ENCODE data around the gene LHX3. TPM values are rescaled to one million over a fixed set of nuclear protein-coding genes. Genes with fewer than 3 reads are reported as not detected.
A peak's percentile ranks its signal among the peaks of the same experiment; 100 is the strongest.

Gene LHX3
- polyA plus RNA-seq, 4 donors = not detected

GRCh38 chr9:136182850-136183422 is 22.0 kb downstream of the LHX3 start:
- no peaks in the 10 kb centered on the region for H3K9me3 ChIP-seq (ENCODE audit: control insufficient read depth in 2 of 2, insufficient read depth in 1 of 2, low read depth in 1 of 2, low read length in 1 of 2)
- DNase-seq = no peak
- no peak overlapping the region for H3K27ac ChIP-seq (ENCODE audit: low read depth in 1 of 3, low read length in 2 of 3)
- H3K27me3 ChIP-seq (ENCODE audit: control insufficient read depth in 3 of 3, insufficient read depth in 3 of 3, low read length in 3 of 3) = peaks cover 0 to 18% (median 4%) of the 10 kb centered on the region in 3 donors
- no peak for FAIRE-seq
- WGBS, 3 donors = 62 to 80% (median 75%) methylated on average over 18 of the region's 18 CpGs
- H3K4me3 ChIP-seq (ENCODE audit: low read depth in 1 of 3, low read length in 3 of 3) = no peak overlapping the region
- H3K36me3 ChIP-seq (ENCODE audit: control insufficient read depth in 3 of 3, insufficient read depth in 2 of 3, low read depth in 1 of 3, low read length in 3 of 3) = no peaks in the 10 kb centered on the region
- H3K4me1 ChIP-seq (ENCODE audit: control insufficient read depth in 3 of 3, insufficient read depth in 2 of 3, low read depth in 1 of 3, low read length in 2 of 3) = peaks cover 0 to 9% (median 0%) of the 10 kb centered on the region in 3 donors

DNA sequence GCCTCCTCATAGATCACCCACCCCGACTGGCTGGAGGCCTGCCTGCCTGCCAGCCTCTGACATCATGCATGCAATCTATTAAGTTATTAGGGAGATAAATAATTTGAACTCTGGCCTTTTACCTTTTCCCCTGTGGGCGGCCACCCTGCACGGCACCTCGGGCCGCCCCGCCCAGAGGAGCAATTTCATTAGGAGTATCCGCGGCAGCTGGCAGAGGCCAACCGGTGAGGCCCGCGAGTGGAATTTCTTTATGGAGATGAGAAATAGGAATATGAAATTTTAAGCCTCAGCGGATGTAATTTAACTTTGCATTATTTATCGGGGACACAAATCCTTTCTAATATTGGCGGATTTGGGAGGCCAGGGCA is 22.5 kb downstream of the LHX3 start:
- Histone ChIP-seq H3K9me3 (ENCODE audit: control insufficient read depth in 2 of 2, insufficient read depth in 1 of 2, low read depth in 1 of 2, low read length in 1 of 2) (no peaks in the 10 kb centered on the region), H3K27me3 (ENCODE audit: control insufficient read depth in 3 of 3, insufficient read depth in 3 of 3, low read length in 3 of 3) (peaks cover 0 to 14% (median 4%) of the 10 kb centered on the region in 3 donors), H3K27ac (ENCODE audit: low read depth in 1 of 3, low read length in 2 of 3) (no peak overlapping the region), H3K36me3 (ENCODE audit: control insufficient read depth in 3 of 3, insufficient read depth in 2 of 3, low read depth in 1 of 3, low read length in 3 of 3) (no peaks in the 10 kb centered on the region), H3K4me1 (ENCODE audit: control insufficient read depth in 3 of 3, insufficient read depth in 2 of 3, low read depth in 1 of 3, low read length in 2 of 3) (peaks cover 0 to 9% (median 0%) of the 10 kb centered on the region in 3 donors), H3K4me3 (ENCODE audit: low read depth in 1 of 3, low read length in 3 of 3) (no peak overlapping the region)
- FAIRE-seq = no peak
- WGBS, 3 donors = 22 to 70% (median 42%) methylated on average over 14 of the region's 14 CpGs
- DNase-seq = peak in 1 of 2 donors; percentile 43

GRCh38 chr9:136181784-136182419 is 23.0 kb downstream of the LHX3 start:
- H3K27ac ChIP-seq (ENCODE audit: low read depth in 1 of 3, low read length in 2 of 3) = no peak overlapping the region
- WGBS, 3 donors = 20 to 57% (median 30%) methylated on average over 8 of the region's 8 CpGs
- H3K9me3 ChIP-seq (ENCODE audit: control insufficient read depth in 2 of 2, insufficient read depth in 1 of 2, low read depth in 1 of 2, low read length in 1 of 2) = no peaks in the 10 kb centered on the region
- no peaks in the 10 kb centered on the region for H3K36me3 ChIP-seq (ENCODE audit: control insufficient read depth in 3 of 3, insufficient read depth in 2 of 3, low read depth in 1 of 3, low read length in 3 of 3)
- no peak for FAIRE-seq
- no peak overlapping the region for H3K4me3 ChIP-seq (ENCODE audit: low read depth in 1 of 3, low read length in 3 of 3)
- peaks cover 0 to 9% (median 0%) of the 10 kb centered on the region in 3 donors for H3K4me1 ChIP-seq (ENCODE audit: control insufficient read depth in 3 of 3, insufficient read depth in 2 of 3, low read depth in 1 of 3, low read length in 2 of 3)
- no peak for DNase-seq
- peaks cover 0 to 13% (median 4%) of the 10 kb centered on the region in 3 donors for H3K27me3 ChIP-seq (ENCODE audit: control insufficient read depth in 3 of 3, insufficient read depth in 3 of 3, low read length in 3 of 3)

DNA sequence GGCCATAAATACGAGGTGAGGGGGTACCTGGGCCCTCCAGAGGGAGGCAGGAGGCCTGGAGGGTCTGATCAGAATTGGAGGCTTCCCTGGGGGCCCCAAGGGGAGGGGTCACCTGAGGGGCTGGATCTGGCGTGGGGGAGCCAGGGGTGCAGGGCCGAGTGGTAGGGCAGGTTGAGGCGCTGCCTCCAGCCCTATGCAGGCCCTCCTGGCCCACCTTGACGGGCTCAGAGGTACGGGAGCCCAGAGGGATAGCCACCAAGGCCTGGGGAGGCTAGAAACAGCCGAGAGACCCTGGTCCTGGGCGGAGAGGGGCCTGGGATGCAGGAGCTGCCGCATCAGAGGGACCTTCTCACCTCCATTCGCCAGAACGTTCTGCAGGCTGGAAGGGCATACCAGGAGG is 24.3 kb downstream of the LHX3 start:
- FAIRE-seq (no peak), DNase-seq (no peak)
- peaks cover 0 to 9% (median 0%) of the 10 kb centered on the region in 3 donors for H3K4me1 ChIP-seq (ENCODE audit: control insufficient read depth in 3 of 3, insufficient read depth in 2 of 3, low read depth in 1 of 3, low read length in 2 of 3)
- peaks cover 0 to 7% (median 4%) of the 10 kb centered on the region in 3 donors for H3K27me3 ChIP-seq (ENCODE audit: control insufficient read depth in 3 of 3, insufficient read depth in 3 of 3, low read length in 3 of 3)
- no peaks in the 10 kb centered on the region for H3K36me3 ChIP-seq (ENCODE audit: control insufficient read depth in 3 of 3, insufficient read depth in 2 of 3, low read depth in 1 of 3, low read length in 3 of 3)
- H3K9me3 ChIP-seq (ENCODE audit: control insufficient read depth in 2 of 2, insufficient read depth in 1 of 2, low read depth in 1 of 2, low read length in 1 of 2) = no peaks in the 10 kb centered on the region
- no peak overlapping the region for H3K27ac ChIP-seq (ENCODE audit: low read depth in 1 of 3, low read length in 2 of 3)
- H3K4me3 ChIP-seq (ENCODE audit: low read depth in 1 of 3, low read length in 3 of 3) = no peak overlapping the region
- 69 to 78% (median 73%) methylated on average over 11 of the region's 11 CpGs for WGBS, 3 donors

GRCh38 chr9:136179761-136180160 is 25.2 kb downstream of the LHX3 start:
- FAIRE-seq (no peak), DNase-seq (no peak)
- WGBS, 3 donors = 92 to 97% (median 95%) methylated on average over 13 of the region's 13 CpGs
- Histone ChIP-seq H3K27me3 (ENCODE audit: control insufficient read depth in 3 of 3, insufficient read depth in 3 of 3, low read length in 3 of 3) (peaks cover 0 to 4% (median under 1%) of the 10 kb centered on the region in 3 donors), H3K4me3 (ENCODE audit: low read depth in 1 of 3, low read length in 3 of 3) (no peak overlapping the region), H3K4me1 (ENCODE audit: control insufficient read depth in 3 of 3, insufficient read depth in 2 of 3, low read depth in 1 of 3, low read length in 2 of 3) (peaks cover 0 to 9% (median 0%) of the 10 kb centered on the region in 3 donors), H3K27ac (ENCODE audit: low read depth in 1 of 3, low read length in 2 of 3) (no peak overlapping the region), H3K9me3 (ENCODE audit: control insufficient read depth in 2 of 2, insufficient read depth in 1 of 2, low read depth in 1 of 2, low read length in 1 of 2) (no peaks in the 10 kb centered on the region), H3K36me3 (ENCODE audit: control insufficient read depth in 3 of 3, insufficient read depth in 2 of 3, low read depth in 1 of 3, low read length in 3 of 3) (no peaks in the 10 kb centered on the region)

DNA sequence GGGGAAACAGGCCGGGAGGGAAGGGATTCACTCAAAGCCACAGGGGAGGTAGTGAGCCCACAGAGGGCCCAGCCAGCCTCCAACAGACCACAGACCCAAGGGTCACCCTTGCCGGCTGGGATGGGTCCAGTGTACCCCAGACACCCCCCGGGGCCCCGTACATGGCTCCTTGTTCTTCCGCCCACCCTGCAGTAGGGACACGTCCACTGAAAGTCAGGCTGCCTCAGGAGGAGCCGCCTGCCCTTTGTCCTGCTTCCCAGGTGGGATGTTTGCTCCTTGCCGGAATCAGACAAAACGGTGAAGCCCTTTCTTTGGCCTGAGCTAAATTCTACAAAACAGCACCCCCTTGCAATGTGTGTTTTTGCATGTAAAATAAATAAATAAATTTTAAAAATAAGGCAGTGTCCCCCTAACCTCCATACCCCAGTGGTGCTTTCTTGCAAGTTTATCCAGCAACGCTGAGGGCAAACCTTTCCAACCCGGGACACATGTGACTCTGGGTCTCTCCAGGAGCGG is 25.8 kb downstream of the LHX3 start:
- H3K27me3 ChIP-seq (ENCODE audit: control insufficient read depth in 3 of 3, insufficient read depth in 3 of 3, low read length in 3 of 3) = peaks cover 0 to 4% (median 0%) of the 10 kb centered on the region in 3 donors
- H3K27ac ChIP-seq (ENCODE audit: low read depth in 1 of 3, low read length in 2 of 3) = no peak overlapping the region
- FAIRE-seq (no peak), DNase-seq (no peak)
- WGBS, 3 donors = 33 to 45% (median 39%) methylated on average over 12 of the region's 12 CpGs
- H3K4me1 ChIP-seq (ENCODE audit: control insufficient read depth in 3 of 3, insufficient read depth in 2 of 3, low read depth in 1 of 3, low read length in 2 of 3) = peaks cover 0 to 9% (median 0%) of the 10 kb centered on the region in 3 donors
- no peaks in the 10 kb centered on the region for H3K9me3 ChIP-seq (ENCODE audit: control insufficient read depth in 2 of 2, insufficient read depth in 1 of 2, low read depth in 1 of 2, low read length in 1 of 2)
- H3K4me3 ChIP-seq (ENCODE audit: low read depth in 1 of 3, low read length in 3 of 3) = no peak overlapping the region
- H3K36me3 ChIP-seq (ENCODE audit: control insufficient read depth in 3 of 3, insufficient read depth in 2 of 3, low read depth in 1 of 3, low read length in 3 of 3) = no peaks in the 10 kb centered on the region

DNA sequence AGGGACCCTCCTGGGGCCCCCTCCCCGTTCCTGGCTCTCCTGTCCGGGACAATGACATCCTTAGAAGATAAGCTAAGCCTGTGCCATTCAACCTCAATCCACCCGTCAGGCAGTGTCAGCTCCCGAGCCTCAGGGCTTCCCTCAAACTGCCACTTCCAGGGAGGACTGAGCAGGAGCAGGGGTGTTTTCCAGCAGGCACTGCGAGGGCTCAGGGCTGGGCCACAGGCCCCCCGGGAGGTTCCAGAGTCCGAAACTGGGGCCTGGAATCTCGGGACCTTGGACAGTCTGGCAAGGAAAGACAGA is 26.2 kb downstream of the LHX3 start:
- Histone ChIP-seq H3K27ac (ENCODE audit: low read depth in 1 of 3, low read length in 2 of 3) (no peak overlapping the region), H3K9me3 (ENCODE audit: control insufficient read depth in 2 of 2, insufficient read depth in 1 of 2, low read depth in 1 of 2, low read length in 1 of 2) (no peaks in the 10 kb centered on the region), H3K4me3 (ENCODE audit: low read depth in 1 of 3, low read length in 3 of 3) (no peak overlapping the region), H3K36me3 (ENCODE audit: control insufficient read depth in 3 of 3, insufficient read depth in 2 of 3, low read depth in 1 of 3, low read length in 3 of 3) (no peaks in the 10 kb centered on the region), H3K27me3 (ENCODE audit: control insufficient read depth in 3 of 3, insufficient read depth in 3 of 3, low read length in 3 of 3) (peaks cover 0 to 4% (median 0%) of the 10 kb centered on the region in 3 donors), H3K4me1 (ENCODE audit: control insufficient read depth in 3 of 3, insufficient read depth in 2 of 3, low read depth in 1 of 3, low read length in 2 of 3) (peaks cover 0 to 9% (median 0%) of the 10 kb centered on the region in 3 donors)
- FAIRE-seq (no peak), DNase-seq (no peak)
- WGBS, 3 donors = 10 to 33% (median 20%) methylated on average over 7 to 8 of the region's 8 CpGs

- 77 to 82% (median 80%) methylated on average over 19 to 21 of the region's 21 CpGs for WGBS, 3 donors
- H3K4me3 ChIP-seq (ENCODE audit: low read depth in 1 of 3, low read length in 3 of 3) = no peak overlapping the region
- DNase-seq = no peak
- no peak overlapping the region for H3K27ac ChIP-seq (ENCODE audit: low read depth in 1 of 3, low read length in 2 of 3)
- FAIRE-seq = no peak
- H3K27me3 ChIP-seq (ENCODE audit: control insufficient read depth in 3 of 3, insufficient read depth in 3 of 3, low read length in 3 of 3) = peaks cover 0 to under 1% (median 0%) of the 10 kb centered on the region in 3 donors
- no peaks in the 10 kb centered on the region for H3K9me3 ChIP-seq (ENCODE audit: control insufficient read depth in 2 of 2, insufficient read depth in 1 of 2, low read depth in 1 of 2, low read length in 1 of 2)
- peaks cover 0 to 9% (median 0%) of the 10 kb centered on the region in 3 donors for H3K4me1 ChIP-seq (ENCODE audit: control insufficient read depth in 3 of 3, insufficient read depth in 2 of 3, low read depth in 1 of 3, low read length in 2 of 3)
- H3K36me3 ChIP-seq (ENCODE audit: control insufficient read depth in 3 of 3, insufficient read depth in 2 of 3, low read depth in 1 of 3, low read length in 3 of 3) = no peaks in the 10 kb centered on the region
These were observed 26.7 kb downstream of the LHX3 start for GRCh38 chr9:136178061-136178772.
